ENCODE data around the gene CHN2.
"Not testable (repeated sequence)": the region's sequence is repeated elsewhere in the genome, so short reads cannot be mapped to it uniquely, and the experiment has no call there.

Gene CHN2

DNA sequence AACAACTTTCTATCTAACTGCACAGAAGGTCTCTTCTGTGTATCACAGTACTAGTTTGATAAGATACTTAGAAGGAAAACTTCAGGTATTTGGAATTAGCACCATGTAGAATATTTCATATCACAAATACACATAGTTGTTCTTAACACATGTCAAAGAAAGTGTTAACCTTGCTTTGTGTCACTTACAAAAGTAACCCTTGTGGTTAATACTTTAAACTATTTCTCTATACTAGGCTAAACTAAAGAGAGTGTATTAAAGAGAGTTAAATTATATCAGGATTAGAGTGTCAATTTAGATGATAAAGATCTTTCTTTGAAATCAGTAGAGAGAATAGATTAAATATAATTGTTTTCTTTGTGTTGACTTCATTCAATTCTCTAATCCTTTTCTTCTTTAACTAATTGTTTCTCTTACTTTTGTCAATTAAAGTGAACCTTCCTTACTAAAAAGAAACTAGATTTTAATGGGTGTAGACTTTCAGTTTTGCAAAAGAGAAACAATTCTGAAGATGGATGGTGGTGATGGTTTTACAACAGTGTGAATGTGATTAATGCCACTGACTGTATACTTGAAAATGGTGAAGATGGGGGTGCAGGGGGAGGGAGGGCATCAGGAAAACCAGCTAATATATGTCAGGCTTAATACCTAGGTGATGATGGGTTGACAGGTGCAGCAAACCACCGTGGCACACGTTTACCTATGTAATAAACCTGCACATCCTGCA is 67.8 kb downstream of the CHN2 start:
- no peak for DNase-seq

DNA sequence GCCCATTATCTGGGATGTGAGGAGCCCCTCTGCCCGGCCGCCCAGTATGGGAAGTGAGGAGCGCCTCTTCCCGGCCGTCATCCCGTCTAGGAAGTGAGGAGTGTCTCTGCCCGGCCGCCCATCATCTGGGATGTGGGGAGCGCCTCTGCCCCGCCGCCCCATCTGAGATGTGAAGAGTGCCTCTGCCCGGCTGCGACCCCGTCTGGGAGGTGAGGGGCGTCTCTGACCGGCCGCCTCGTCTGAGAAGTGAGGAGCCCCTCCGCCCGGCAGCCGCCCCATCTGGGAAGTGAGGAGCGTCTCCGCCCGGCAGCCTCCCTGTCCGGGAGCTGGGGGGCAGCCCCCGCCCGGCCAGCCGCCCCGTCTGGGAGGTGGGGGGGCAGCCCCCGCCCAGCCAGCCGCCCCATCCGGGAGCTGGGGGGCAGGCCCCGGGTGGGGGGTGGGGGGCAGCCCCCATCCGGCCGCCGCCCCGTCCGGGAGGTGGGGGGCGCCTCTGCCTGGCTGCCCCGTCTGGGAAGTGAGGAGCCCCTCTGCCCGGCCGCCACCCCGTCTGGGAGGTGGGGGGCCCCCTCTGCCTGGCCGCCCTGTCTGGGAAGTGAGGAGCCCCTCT is 69.1 kb downstream of the CHN2 start:
- not testable (repeated sequence) for DNase-seq

DNA sequence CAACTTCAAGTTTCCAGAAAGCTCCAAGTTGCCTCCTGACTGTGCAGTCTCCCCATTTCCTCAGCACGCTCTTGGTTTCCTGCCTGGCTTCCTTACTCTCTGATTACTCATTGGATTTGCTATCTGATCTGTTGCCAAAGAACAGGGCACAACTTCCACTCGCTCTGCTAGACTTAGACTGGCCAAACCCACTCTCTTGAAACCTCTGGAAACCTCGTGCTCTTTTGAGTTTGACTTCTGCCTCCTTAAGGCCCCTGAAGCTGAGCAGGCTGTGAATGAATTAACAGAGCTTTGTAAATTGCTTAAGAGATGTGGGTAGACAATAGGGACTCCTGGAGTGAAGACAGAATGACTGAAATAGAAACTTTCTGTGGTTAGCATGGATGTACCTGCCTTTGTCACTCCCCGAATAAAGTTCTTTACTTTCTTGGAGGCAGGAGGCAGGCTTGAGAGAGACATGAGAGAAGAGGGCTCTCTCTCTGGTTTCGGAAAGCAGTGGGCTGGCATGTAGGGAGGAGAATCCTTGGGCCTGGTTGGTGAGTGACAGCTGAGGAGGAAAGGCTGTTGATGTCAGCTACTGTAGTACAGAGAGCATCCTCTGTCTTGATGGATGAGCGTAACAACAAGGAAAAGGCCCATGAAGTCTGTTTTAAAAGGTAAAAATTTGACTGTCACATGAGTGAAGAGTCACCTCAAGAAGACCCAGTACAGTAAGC is 70.8 kb downstream of the CHN2 start:
- DNase-seq: no peak

DNA sequence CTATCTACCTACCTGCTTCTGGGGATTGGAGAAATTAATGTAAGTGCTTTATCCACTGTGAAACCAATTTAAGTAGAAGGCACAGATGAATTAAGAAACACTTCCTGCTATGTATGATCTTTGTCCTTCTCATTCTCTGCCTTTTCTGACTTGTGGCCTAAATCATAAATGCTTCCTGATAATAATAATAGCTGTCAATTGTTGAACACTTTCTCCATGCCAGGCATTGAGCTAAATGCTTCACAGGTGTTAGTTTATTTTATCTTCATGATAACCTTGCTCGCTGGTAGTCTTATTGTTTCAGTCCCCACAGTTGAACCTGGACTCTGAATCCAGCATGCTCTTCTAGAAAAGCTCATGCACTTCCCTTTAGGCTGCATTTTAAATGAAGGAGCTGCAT is 75.4 kb downstream of the CHN2 start:
- DNase-seq: no peak

DNA sequence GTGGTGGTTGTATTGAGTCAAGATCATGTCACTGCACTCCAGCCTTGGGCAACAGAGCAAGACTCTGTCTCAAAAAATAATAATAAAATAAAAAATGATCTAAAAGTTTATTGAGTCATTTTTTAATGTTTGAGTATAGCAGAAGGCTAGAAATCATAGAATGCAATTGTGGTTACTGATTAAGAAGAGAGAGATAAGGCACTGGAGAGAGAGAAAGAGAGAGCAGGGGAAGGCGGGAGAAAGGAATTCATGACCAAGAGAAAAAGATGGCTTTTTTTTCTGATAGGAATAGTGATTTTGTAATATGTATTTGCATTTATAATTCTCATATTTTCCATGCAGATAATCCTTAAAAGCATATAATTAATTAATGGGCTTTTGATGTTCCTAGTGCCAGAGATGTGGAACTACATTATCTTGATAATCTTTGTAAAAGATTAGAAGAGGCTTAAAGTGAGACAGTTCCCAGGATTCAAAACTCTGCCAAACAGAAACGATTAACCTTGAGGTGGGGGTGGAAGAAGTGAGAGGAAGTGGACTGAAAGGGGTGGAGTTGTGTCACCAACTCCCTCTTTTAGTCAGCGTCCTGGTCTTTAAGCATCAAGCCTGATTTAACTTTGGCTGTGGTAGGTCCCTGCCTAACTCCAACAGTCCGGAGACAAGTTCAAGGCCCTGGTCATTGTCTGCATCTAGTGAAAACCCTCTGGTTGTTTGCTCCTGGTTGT is 76.2 kb downstream of the CHN2 start:
- DNase-seq: peak; percentile 47

DNA sequence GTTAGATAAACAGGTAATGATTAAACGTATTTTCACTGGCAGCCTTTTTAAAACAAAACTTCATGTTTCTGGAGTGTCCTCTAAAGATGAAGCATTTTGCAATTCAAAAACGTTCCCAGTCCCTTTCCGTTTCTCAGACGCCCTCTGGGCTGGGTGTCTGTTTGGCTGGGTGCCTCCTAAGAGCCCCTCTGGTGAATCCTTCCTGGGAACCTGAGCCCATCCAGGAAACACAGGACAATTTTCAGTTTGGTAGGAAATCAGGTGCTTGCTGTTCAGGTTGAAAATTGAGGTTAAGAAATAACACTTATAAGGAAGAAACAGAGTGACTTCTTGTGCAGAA is 76.7 kb downstream of the CHN2 start:
- no peak for DNase-seq

DNA sequence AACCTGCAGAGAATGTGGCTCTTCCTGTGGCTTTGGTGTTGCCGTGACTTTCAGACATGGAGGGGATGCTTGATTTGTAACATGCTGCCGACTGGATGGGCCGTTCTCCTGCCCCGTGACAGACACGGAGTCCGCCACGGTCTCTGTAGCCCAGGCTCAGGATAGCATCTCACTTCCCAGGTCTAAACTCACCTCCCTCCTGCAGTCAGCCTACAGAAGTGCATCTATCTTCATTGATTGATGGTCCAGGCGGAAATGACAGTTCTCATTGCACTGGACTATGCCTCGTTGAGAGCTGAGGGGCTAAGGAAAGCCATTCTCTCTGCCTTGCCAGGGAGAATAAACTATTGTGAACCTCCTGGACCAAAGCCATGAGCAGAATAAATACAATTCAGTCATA is 77.5 kb downstream of the CHN2 start:
- DNase-seq: no peak

DNA sequence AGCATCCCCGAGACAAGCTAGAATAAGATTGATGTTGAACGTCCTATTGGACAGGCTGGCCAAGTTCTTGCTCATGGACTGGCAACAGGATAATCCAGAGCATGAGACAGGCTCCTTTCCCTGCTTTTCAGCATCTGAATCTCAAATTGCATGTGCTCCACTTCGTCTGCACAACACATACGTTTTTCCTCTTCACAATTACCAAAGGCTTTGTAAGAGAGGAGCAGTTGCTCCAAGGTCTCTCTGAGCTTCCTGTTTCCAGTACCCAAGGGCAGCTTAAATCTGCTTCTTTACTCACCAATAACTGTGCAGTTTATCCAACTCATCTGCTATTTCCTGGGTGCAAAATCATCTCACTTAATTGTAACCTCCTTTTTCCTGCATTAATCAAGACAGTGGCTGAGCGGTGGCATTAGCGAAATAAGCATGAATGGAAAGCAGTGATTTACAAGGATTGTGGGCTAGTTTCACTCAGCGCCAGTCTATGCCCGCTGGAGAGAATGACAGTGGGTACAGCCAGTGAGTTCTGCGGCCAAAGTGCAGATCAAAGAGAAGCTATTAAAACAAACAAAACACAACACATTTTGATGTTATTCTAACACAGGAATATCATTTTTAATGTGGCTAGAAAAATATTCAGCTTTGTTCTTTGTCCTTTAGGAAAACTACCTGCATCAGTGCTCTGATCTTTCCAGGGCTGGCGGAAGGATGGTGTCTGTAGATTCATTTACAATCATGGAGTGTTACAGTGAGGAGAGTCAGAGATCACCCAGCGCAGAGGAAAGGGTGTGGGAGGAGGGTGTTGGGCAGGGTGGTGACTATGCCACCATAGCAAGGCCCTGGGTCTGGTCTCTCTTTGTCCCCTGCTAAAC is 79.8 kb downstream of the CHN2 start:
- DNase-seq: peak; percentile 70

DNA sequence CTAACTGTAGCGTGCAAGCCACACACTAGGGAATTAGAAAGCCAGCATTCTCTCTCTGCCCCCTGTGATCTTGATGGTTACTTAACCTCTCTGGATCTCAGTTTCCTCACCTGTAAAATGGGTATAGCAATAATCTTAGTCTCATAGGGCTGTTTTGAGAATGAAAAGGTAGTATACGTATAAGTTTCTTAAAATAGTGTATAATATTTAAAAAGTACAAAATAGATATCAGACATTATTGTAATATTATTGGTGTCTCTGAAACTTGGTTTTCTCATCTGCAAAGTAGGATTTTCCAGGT is 80.4 kb downstream of the CHN2 start:
- no peak for DNase-seq

DNA sequence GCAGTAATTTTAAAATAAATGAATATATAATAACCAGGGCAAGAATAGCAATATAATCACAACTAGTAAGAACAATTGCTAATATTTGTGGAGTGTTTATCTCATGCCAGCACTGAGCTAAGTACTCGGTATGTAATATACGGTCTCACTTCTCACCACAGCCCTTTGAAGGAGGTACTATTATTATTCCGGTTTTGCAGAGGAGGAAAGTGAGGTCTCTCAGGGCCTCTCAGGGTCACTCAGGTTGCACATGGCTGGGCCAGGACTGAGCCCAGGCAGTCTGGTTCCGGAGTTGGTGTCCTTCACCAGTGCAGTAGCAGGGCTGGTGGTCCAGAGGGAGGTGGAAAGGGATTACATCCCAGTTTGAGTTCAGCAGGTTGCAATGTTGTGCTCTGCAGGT is 80.9 kb downstream of the CHN2 start:
- no peak for DNase-seq

DNA sequence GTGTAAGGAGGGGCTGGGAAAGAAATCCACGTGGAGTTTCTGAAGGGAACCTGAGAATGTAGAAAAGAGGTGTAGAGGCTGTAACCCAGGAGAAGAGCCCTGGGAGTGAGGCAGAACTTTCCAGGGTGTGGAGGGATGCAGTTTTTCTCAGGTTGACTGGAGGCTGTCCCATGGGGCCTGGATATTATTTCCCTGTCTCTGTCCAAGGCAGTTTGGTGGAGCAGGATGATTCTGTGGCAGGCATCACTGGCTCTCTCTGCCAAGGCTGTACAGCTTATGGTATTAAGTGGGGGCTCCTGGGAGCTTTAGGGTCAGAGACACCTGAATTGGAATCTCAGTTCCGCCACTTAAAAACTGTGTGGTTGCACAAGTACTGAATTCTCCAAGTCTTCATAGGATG is 81.6 kb downstream of the CHN2 start:
- no peak for DNase-seq

DNA sequence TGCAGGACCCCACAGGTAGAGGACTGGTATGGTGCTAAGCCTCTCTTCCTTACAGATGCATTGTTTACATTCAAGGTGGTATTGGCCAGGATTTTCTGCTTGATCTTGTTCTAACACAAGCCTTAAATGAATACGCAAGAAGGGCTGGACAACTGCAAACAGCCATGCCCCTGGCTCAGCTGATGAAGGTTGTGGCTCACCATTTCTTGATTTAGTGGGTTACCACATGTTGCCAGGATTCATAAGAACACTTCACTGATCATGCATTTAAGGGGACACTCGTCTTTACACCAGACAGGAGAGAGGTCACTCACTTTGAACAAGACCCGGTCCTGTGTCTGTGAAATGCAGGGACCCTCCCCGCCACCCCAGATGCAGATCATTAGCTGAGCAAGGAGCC is 82.2 kb downstream of the CHN2 start:
- DNase-seq: no peak

DNA sequence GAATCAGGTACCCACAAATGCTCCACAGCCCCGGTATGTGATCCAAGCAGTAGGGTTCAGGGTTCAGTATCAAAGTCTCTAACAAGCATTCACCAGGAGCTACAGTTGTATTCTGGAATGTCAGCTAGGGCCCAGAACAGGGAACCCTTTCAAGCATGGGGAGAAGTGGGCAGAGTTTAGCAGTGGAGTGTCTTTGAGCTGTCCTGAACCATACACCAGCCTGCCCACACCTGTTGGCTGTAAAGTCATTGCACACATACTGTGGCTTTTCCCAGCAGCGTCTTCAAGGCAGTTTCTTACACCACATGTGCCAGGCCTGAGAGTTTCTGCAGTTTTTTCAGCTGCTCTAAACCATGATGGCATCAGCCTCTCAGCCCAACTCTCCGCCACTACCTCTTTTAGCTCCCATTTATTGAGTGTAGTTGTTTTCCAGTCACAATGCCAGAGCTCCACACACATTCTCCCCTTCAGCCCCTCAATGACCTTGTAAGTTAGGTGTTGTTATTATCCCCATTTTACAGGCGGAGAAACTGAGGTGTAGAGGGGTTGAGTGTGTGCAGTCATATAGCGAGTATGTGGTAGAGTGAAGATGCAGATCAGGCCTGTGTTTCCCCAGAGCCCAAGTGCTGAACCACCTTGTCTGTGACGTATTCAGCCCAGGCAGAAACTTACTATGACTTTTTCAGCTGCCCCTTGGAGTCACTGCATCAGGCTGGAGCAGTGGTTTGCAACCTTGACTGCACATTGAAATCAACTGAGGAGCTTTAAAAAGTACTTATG is 83.1 kb downstream of the CHN2 start:
- DNase-seq: no peak

DNA sequence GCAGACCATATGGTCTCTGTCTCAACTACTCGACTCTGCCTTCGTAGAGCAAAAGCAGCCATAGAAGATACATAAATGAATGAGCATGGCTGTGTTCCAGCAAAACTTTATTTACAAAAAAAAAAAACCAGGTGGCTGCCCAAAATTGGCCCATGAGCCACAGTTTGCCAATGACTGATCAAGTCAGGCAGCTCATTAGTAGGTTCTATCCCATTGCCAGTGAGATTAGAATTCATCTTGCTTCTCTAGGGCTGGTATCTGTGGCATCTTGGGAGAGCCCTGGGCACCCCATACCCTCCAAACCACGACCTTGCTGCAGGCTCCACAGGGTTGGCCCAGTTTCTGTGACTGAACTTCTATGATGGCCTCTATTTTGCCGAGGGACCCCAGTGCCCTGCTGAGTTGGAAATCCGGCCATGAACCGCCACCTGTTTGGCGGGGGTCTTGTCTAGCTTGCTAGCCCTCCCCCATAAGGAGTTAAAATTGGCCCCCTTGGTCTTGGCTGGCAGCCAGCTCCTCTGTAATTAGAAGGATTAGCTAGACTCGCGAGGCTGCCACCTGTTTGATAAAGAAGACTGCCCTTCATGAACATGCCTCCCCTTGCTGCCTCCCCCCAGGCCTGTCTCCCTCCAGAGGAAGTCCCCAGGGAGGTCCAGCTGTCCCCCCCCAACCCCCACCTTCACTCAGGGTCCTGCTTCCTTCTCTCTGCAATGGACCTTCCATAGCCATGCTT is 83.9 kb downstream of the CHN2 start:
- peak; percentile 30 for DNase-seq

DNA sequence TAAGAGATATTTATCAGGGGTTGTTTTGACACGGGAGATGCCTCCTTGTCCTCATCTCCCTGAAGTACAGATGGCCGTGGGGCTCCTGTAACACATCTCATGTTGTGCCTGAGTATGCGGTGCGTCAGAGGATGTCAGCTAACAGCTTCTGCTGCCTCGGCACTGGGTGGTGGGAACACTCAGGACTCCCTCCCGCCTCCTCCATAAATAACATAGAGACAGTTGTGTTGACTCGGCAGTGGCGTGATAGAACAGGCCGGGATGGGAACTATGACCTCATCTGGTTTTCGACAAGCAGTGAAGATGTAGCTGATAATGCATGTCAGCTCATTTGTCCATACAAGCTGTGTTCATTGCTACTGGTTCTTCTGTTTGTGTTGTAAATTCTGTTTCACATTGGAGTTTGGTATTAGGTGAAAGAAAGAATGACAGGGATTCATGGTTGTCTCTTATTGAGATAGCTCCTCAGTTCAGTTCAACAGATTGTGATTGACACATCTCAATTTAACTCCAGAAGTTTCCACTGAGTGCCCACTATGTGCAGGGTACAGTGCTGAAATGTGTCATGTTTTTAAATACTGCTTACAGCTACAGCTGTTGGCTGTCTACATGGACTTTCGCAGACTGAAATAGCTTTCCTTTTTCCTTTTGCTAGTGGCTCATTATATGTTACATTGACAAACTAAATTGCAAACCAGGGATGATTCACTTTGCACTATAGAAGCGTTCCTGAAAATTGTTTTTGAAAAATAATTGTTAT is 87.4 kb downstream of the CHN2 start:
- DNase-seq: peak; percentile 97

DNA sequence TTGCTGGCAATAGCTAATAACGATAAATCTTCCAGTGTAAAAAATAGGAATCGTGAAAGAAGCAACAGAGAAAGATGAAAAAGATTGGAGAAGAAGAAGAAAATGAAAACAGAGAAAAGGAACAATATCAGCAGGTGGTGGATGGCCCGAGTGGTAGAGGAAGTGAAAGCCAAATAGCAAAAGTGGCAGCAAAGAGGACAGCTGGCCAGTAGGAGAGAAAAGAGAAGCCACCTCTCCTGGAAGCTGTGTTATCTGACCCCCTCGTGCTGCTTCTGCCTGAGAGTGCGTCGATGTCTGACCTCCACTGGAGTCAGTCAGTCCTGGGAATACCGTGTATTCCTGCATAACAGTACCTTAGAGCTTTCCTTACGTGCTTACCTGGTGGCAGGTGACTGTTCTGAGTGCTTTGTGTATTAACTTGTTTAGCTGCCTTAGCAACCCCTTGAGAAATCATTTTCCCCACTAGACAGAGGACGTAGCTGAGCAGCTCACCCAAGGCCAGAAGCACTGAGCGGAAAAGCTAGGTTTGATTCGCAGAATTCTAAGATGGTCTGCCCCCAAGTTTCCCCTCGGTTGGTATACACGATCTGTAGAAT is 88.3 kb downstream of the CHN2 start:
- peak; percentile 99 for DNase-seq

DNA sequence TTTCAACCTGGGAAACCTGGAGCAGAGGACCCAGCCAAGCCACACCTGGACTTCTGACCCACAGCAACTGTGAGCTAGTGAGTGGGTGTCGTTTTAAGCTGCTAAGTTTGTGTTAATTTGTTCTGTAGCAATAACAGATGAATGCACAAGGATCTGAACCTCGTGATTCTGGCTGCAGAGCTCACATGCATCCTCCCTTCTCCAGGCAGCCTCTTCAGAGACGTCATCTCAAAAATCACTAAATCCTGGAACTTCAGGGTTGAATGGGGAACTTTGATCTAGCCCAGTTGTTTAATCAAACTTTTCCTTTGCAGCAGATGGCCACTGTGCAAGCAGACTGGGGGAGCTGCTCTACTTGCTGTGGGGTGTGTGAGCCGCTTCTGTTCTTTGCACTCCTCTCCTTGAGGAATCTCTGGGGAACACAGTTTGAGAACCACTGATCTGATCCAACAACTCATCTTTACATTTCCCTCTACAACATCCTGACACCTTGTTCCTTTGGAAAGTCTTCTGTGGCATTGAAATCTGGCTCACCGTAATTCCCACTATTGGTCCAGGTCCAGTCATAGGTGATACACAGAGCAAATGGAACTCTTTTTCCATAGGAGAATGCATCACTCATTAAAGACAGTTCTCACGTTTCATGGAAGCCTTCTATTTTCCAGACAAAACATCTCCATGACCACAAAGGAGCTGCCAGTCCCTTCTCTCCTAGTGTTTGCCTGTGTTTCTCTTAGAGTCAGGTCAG is 90.3 kb downstream of the CHN2 start:
- no peak for DNase-seq

DNA sequence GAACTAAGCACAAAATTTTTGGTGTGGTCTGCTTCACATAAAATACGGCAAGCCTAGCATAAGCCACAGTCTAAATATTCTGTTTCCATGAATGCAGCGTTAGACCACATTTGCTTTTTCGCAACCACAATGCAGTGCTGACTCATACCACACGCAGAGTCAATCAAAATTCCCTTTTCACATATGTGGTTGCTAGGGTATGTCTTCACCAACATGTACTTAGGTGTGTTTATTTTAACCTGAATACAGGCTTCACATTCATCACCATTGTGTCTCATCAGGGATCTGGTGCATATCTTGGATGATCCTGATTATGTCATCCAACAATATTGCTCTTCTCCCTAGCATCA is 90.8 kb downstream of the CHN2 start:
- peak; percentile 62 for DNase-seq

DNA sequence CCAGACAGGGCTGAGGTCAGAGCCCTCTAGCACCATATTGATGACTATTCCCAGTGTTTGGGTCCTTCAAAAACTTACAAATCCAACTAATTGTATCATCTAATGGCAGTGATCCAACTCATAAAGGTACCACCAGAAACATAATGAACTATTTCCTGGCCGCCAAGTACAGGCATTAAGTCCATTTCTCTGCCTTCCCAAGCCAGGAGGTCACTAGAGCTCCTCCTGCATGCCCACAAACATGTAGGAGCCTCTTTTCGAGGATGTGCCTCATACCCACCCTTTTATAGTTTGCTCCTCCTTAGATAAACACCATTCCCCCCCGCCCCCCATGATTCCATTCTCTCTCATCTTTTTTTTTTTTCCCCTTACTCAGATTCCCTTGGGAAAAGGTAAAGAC is 91.3 kb downstream of the CHN2 start:
- DNase-seq: no peak

DNA sequence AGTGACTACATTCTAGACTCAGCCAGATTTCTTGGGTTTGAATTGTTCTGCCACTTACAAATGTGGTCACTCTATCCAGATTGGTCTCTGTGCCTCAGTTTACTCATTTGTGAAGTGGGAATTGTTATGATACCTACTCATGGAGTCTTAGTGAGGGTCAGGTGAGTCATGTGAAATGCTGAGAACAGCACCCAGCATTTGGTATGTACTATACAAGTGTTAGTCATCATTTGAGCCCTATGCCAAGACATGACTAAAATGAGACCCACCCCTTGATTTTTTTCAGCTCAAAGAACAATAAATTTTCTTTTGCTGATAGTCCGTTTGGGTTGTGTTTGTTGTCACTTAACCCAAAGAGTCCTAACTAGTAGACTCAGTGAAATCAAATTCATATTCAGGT is 92.8 kb downstream of the CHN2 start:
- DNase-seq: no peak
